Measurements from ENCODE around the gene TM2D1.

TM2D1 gene

DNA sequence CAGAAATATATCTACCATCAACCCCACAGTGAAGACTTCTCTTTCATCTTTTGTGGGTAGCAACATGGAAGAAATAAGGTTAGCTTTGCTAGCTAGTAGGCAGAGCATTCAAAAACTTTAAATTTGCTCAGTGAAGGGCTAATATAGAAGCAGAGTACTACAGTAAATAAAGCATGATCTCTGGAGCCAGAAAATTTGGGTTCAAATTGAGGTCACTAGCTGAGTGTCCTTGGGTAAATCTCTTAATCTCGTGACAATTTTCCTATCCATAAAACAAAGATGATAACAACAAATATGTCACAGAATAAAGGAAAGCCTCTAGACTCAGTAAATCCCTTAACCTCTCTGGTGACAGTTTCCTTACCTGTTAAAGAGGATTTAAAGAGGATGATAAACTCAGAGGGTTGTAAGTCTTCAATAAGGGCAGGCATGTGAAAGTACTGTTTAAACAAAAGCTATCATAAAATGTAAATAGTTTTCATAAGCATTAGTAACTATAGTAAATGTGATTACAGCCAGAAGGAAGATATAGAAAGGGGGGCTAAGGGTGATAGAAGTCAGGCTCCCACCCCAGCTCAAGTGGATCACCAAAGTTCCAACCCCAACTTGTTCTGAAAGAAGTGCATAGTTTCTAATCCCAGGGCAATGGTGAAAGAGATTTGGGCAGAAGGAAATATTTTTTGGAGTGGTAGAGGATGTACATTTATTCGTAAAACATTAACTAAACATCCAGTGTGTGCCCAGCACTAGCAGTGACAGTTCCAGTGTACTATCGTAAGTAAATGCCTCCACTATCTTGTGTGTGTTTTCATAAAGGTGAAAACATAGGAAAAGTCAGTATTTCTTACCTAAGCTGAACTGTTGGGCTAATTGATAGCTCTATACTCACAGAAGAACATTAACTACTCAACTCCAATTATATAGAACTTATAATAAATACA lies 24.8 kb downstream of the TM2D1 start:
- H3K27me3 ChIP-seq (ENCODE audit: low read length): no peaks in the 10 kb centered on the region
- H2AFZ ChIP-seq (ENCODE audit: low read depth, low read length, severe bottlenecking): no peak overlapping the region
- peaks cover 18% of the 10 kb centered on the region; the same call in 1 of the 2 replicates for H3K36me3 ChIP-seq (ENCODE audit: low read length)
- no peak overlapping the region for H3K4me2 ChIP-seq (ENCODE audit: low read depth, low read length, poor library complexity, severe bottlenecking)
- H3K9me3 ChIP-seq (ENCODE audit: insufficient read depth, low read length): no peaks in the 10 kb centered on the region
- H3K79me2 ChIP-seq (ENCODE audit: insufficient read depth, low read length): no peaks in the 10 kb centered on the region
- H3K4me3 ChIP-seq (ENCODE audit: insufficient read depth, low read length, poor library complexity, severe bottlenecking): no peak overlapping the region
- TF ChIP-seq, protein P1, sequence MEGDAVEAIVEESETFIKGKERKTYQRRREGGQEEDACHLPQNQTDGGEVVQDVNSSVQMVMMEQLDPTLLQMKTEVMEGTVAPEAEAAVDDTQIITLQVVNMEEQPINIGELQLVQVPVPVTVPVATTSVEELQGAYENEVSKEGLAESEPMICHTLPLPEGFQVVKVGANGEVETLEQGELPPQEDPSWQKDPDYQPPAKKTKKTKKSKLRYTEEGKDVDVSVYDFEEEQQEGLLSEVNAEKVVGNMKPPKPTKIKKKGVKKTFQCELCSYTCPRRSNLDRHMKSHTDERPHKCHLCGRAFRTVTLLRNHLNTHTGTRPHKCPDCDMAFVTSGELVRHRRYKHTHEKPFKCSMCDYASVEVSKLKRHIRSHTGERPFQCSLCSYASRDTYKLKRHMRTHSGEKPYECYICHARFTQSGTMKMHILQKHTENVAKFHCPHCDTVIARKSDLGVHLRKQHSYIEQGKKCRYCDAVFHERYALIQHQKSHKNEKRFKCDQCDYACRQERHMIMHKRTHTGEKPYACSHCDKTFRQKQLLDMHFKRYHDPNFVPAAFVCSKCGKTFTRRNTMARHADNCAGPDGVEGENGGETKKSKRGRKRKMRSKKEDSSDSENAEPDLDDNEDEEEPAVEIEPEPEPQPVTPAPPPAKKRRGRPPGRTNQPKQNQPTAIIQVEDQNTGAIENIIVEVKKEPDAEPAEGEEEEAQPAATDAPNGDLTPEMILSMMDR (IDR thresholded peaks at IDR 0.05; ENCODE audit: insufficient read depth, low read length, poor library complexity, severe bottlenecking): no peak
- no peak for TF ChIP-seq EZH2phosphoT487 (conservative IDR thresholded peaks at IDR 0.05; ENCODE audit: low read length)
- no peaks in the 10 kb centered on the region for H4K20me1 ChIP-seq (ENCODE audit: low read depth, low read length)
- no peak overlapping the region for H3K9ac ChIP-seq (ENCODE audit: low read length)
- no peak overlapping the region for H3K27ac ChIP-seq (ENCODE audit: low read depth, low read length)
- no peaks in the 10 kb centered on the region for H3F3A ChIP-seq (ENCODE audit: insufficient read depth)
- H3K9me2 ChIP-seq (replicated peaks; ENCODE audit: insufficient read depth, low read length): no peaks in the 10 kb centered on the region

DNA sequence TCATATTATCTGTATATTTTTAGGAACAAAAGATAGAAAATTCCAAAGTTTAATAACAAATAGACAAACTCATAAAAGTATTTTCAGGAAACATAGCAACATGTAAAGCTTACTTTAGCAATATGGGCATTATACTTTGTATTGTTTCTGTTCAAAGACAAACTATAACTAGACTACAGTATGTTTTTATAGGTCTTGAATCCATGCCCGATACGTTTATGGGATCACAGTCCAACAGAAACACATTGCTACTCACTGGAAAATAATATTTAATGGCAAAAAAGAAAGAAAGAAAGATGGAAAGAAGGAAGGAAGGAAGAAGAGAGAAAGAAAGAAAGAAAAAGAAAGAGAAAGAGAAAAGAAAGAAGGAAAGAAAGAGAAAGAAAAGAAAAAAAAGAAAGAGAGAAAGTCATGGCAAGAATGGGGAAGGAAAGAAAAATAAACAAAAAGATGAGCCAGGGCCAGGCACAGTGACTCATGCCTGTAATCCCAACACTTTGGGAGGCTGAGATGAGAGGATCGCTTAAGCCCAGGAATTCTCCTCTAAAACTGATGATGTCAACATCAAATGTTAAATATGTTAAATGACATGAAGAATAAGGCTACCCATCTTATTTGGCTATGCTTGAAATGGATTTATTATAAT lies 32.7 kb downstream of the TM2D1 start:
- Histone ChIP-seq H3K27me3 (ENCODE audit: low read length) (no peaks in the 10 kb centered on the region), H3K4me2 (ENCODE audit: low read depth, low read length, poor library complexity, severe bottlenecking) (no peak overlapping the region), H3K9me2 (replicated peaks; ENCODE audit: insufficient read depth, low read length) (no peaks in the 10 kb centered on the region), H3K36me3 (ENCODE audit: low read length) (peaks cover 11% of the 10 kb centered on the region; the same call in 1 of the 2 replicates), H3K27ac (ENCODE audit: low read depth, low read length) (no peak overlapping the region), H3K9me3 (ENCODE audit: insufficient read depth, low read length) (no peaks in the 10 kb centered on the region), H3K79me2 (ENCODE audit: insufficient read depth, low read length) (no peaks in the 10 kb centered on the region), H4K20me1 (ENCODE audit: low read depth, low read length) (no peaks in the 10 kb centered on the region), H3K9ac (ENCODE audit: low read length) (no peak overlapping the region), H3K4me3 (ENCODE audit: insufficient read depth, low read length, poor library complexity, severe bottlenecking) (no peak overlapping the region), H2AFZ (ENCODE audit: low read depth, low read length, severe bottlenecking) (no peak overlapping the region), H3F3A (ENCODE audit: insufficient read depth) (0 out of 2 replicates have a peak, but pooled peaks cover 3% of the 10 kb centered on the region)
- TF ChIP-seq, protein P1 (IDR thresholded peaks at IDR 0.05; ENCODE audit: insufficient read depth, low read length, poor library complexity, severe bottlenecking): no peak

DNA sequence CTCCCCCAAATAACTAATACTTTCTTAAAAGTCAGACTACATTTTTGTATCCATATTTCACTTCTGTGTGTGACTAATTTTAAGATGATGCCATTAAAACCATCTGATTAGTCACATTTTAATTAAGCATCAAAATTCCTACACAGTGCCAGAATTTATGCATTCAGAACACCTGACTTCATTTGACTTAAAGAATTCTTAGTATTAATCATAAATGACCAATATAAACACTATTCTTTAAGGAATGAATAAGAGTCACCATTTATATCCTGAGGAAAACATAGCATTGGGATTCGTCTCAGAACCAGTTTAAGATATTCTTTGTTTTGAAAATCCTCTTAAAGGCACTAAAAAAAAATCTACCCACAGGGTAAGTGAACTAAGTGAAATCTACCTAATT lies 37.0 kb downstream of the TM2D1 start:
- Histone ChIP-seq H2AFZ (ENCODE audit: low read depth, low read length, severe bottlenecking) (no peak overlapping the region), H3K36me3 (ENCODE audit: low read length) (peaks cover 10% of the 10 kb centered on the region), H3K9me2 (replicated peaks; ENCODE audit: insufficient read depth, low read length) (no peaks in the 10 kb centered on the region), H3K9me3 (ENCODE audit: insufficient read depth, low read length) (no peaks in the 10 kb centered on the region), H3F3A (ENCODE audit: insufficient read depth) (no peaks in the 10 kb centered on the region), H3K4me2 (ENCODE audit: low read depth, low read length, poor library complexity, severe bottlenecking) (no peak overlapping the region), H3K27ac (ENCODE audit: low read depth, low read length) (no peak overlapping the region), H3K79me2 (ENCODE audit: insufficient read depth, low read length) (no peaks in the 10 kb centered on the region), H3K4me3 (ENCODE audit: insufficient read depth, low read length, poor library complexity, severe bottlenecking) (no peak overlapping the region), H3K27me3 (ENCODE audit: low read length) (no peaks in the 10 kb centered on the region), H3K9ac (ENCODE audit: low read length) (no peak overlapping the region), H4K20me1 (ENCODE audit: low read depth, low read length) (no peaks in the 10 kb centered on the region)
- no peak for TF ChIP-seq EZH2phosphoT487 (conservative IDR thresholded peaks at IDR 0.05; ENCODE audit: low read length)
- TF ChIP-seq, protein P1 (IDR thresholded peaks at IDR 0.05; ENCODE audit: insufficient read depth, low read length, poor library complexity, severe bottlenecking): no peak

All from SU-DHL-6 (cell line).